IMR-90 (cell line): ENCODE data around the gene RAP2A. TPM values are rescaled to one million over a fixed set of nuclear protein-coding genes. Genes with fewer than 3 reads are reported as not detected.

Experiments used
- ATAC-seq: fragments of 200-7000 bp; cut with Tn5 transposase; 2 replicates; pipeline ENCODE4 v1.9.1; 2020; ENCODE audit warnings: low read depth, mild to moderate bottlenecking, moderate library complexity
- BruUV-seq: library from RNA; stranded (reverse); fragments of 400-500 nt; replicated peaks from 2 replicates; lab custom pipeline; 2021; lab: Mats Ljungman, UMichigan
- CTCF ChIA-PET: fragments of 300-600 bp; formaldehyde crosslinking; extraction: SDS; loops from one replicate; lab custom pipeline; 2021; ENCODE audit warnings: antibody characterized with exemption; lab: Yijun Ruan, JAX
- POLR2A ChIA-PET: fragments of 300-600 bp; sonication (Branson Sonifier 250); formaldehyde crosslinking; loops from one replicate; lab custom pipeline; 2022; ENCODE audit warnings: antibody characterized with exemption; ENCODE audit not compliant: unreplicated experiment; lab: Charles Lee
- DNase-seq: peaks from one replicate; pipeline ENCODE4 v3.0.0; 2013
- H2AFZ ChIP-seq: replicated peaks from 2 replicates; pipeline ENCODE3; 2013; ENCODE audit warnings: low read length, mild to moderate bottlenecking; ENCODE audit not compliant: poor library complexity
- H2AK5ac ChIP-seq: 2 replicates; pipeline ENCODE4 v1.6.1; 2013; ENCODE audit warnings: low read depth, low read length, inconsistent platforms
- H2AK9ac ChIP-seq: replicated peaks from 2 replicates; pipeline ENCODE3; 2013; ENCODE audit warnings: mild to moderate bottlenecking, low read depth, low read length, moderate library complexity; ENCODE audit not compliant: poor library complexity
- H2BK120ac ChIP-seq: 2 replicates; pipeline ENCODE4 v1.6.1; 2013; ENCODE audit warnings: low read depth, low read length, inconsistent platforms
- H2BK15ac ChIP-seq: 3 replicates; pipeline ENCODE4 v1.6.1; 2013; ENCODE audit warnings: low read depth, low read length, inconsistent platforms
- H2BK20ac ChIP-seq: 2 replicates; pipeline ENCODE4 v1.6.1; 2013; ENCODE audit warnings: low read depth, mild to moderate bottlenecking, inconsistent platforms, low read length, moderate library complexity
- H2BK5ac ChIP-seq: 2 replicates; pipeline ENCODE4 v1.6.1; 2013; ENCODE audit warnings: mild to moderate bottlenecking, low read depth, low read length, inconsistent platforms; ENCODE audit not compliant: poor library complexity, severe bottlenecking
- H3K14ac ChIP-seq: replicated peaks from 2 replicates; pipeline ENCODE4 v1.6.1; 2013; ENCODE audit warnings: low read depth, low read length, inconsistent platforms
- H3K18ac ChIP-seq: 2 replicates; pipeline ENCODE4 v1.6.1; 2013; ENCODE audit warnings: low read depth, low read length, control low read depth
- H3K23ac ChIP-seq: 2 replicates; pipeline ENCODE4 v1.6.1; 2013; ENCODE audit warnings: low read depth, low read length, inconsistent platforms
- H3K27ac ChIP-seq: 2 replicates; pipeline ENCODE4 v1.5.1; 2013; ENCODE audit warnings: mild to moderate bottlenecking, control low read depth, low read length; ENCODE audit not compliant: insufficient read depth
- H3K27me3 ChIP-seq: 2 replicates; pipeline ENCODE4 v1.6.1; 2013; ENCODE audit warnings: low read length; ENCODE audit not compliant: control insufficient read depth, insufficient read depth
- H3K36me3 ChIP-seq: 2 replicates; pipeline ENCODE4 v1.6.1; 2013; ENCODE audit warnings: low read length, mixed read lengths; ENCODE audit not compliant: control insufficient read depth, insufficient read depth
- H3K4ac ChIP-seq: 2 replicates; pipeline ENCODE4 v1.6.1; 2013; ENCODE audit warnings: low read depth, low read length, inconsistent platforms
- H3K4me1 ChIP-seq: 2 replicates; pipeline ENCODE4 v1.6.1; 2013; ENCODE audit warnings: low read length, mixed read lengths; ENCODE audit not compliant: control insufficient read depth, insufficient read depth
- H3K4me2 ChIP-seq: 2 replicates; pipeline ENCODE4 v1.6.1; 2013; ENCODE audit warnings: low read depth, mild to moderate bottlenecking, control low read depth, low read length, moderate library complexity
- H3K4me3 ChIP-seq: 2 replicates; pipeline ENCODE4 v1.5.1; 2013; ENCODE audit warnings: low read depth, mild to moderate bottlenecking, control low read depth, low read length, moderate library complexity; ENCODE audit not compliant: insufficient read depth
- H3K56ac ChIP-seq: 2 replicates; pipeline ENCODE4 v1.6.1; 2013; ENCODE audit warnings: low read length, inconsistent platforms; ENCODE audit not compliant: insufficient read depth; ENCODE audit errors: extremely low read depth
- H3K79me1 ChIP-seq, 2 experiments: 2 replicates each; pipeline ENCODE4 v1.6.1; 2013; ENCODE audit warnings: low read length in 2 of 2, inconsistent platforms in 1 of 2, low read depth in 1 of 2
- H3K9ac ChIP-seq: 2 replicates; pipeline ENCODE4 v1.6.1; 2013; ENCODE audit warnings: low read depth, low read length, control low read depth
- H3K9me1 ChIP-seq: 2 replicates; pipeline ENCODE4 v1.6.1; 2013; ENCODE audit warnings: low read length, inconsistent platforms; ENCODE audit not compliant: insufficient read depth
- H3K9me3 ChIP-seq: 2 replicates; pipeline ENCODE4 v1.6.1; 2013; ENCODE audit warnings: low read length; ENCODE audit not compliant: control insufficient read depth, insufficient read depth
- H4K20me1 ChIP-seq: 2 replicates; pipeline ENCODE4 v1.6.1; 2013; ENCODE audit warnings: low read length, inconsistent platforms; ENCODE audit not compliant: insufficient read depth
- H4K5ac ChIP-seq: 2 replicates; pipeline ENCODE4 v1.6.1; 2013; ENCODE audit warnings: mild to moderate bottlenecking, low read depth, low read length, control low read depth
- H4K8ac ChIP-seq, 2 experiments: 2 replicates each; pipeline ENCODE4 v1.6.1; 2013; ENCODE audit warnings: low read depth in 2 of 2, low read length in 2 of 2, control low read depth in 1 of 2, inconsistent platforms in 1 of 2
- H4K91ac ChIP-seq: 2 replicates; pipeline ENCODE4 v1.6.1; 2013; ENCODE audit warnings: low read depth, low read length, inconsistent platforms; ENCODE audit not compliant: insufficient read depth
- BHLHE40 ChIP-seq: fragments of 150-350 bp; IDR thresholded peaks from 2 replicates; pipeline ENCODE4 v1.6.1; 2016; ENCODE audit warnings: mild to moderate bottlenecking, low read depth, low read length
- CEBPB ChIP-seq: IDR thresholded peaks from 2 replicates; pipeline ENCODE4 v1.6.1; 2012; ENCODE audit warnings: low read depth, low read length, improper control_type of control experiment
- CHD1 ChIP-seq: IDR thresholded peaks from 2 replicates; pipeline ENCODE4 v1.6.1; 2012; ENCODE audit warnings: low read depth, low read length, improper control_type of control experiment
- FOS ChIP-seq: fragments of 150-350 bp; IDR thresholded peaks from 2 replicates; pipeline ENCODE4 v1.6.1; 2016; ENCODE audit warnings: low read depth, low read length
- MAFK ChIP-seq: IDR thresholded peaks from 2 replicates; pipeline ENCODE4 v1.6.1; 2012; ENCODE audit warnings: low read depth, low read length, improper control_type of control experiment
- MAZ ChIP-seq: IDR thresholded peaks from 2 replicates; pipeline ENCODE4 v1.6.1; 2012; ENCODE audit warnings: low read depth, mild to moderate bottlenecking, low read length, improper control_type of control experiment, moderate library complexity, borderline replicate concordance
- MXI1 ChIP-seq: IDR thresholded peaks from 2 replicates; pipeline ENCODE4 v1.6.1; 2012; ENCODE audit warnings: low read depth, mild to moderate bottlenecking, low read length, moderate library complexity, borderline replicate concordance
- NFE2L2 ChIP-seq: fragments of 150-350 bp; IDR thresholded peaks from 2 replicates; pipeline ENCODE4 v1.6.1; 2016; ENCODE audit warnings: low read depth, mild to moderate bottlenecking, low read length
- POLR2A ChIP-seq: IDR thresholded peaks from 2 replicates; pipeline ENCODE4 v1.6.1; 2012; ENCODE audit warnings: mild to moderate bottlenecking, low read depth, low read length
- RAD21 ChIP-seq: IDR thresholded peaks from 2 replicates; pipeline ENCODE4 v1.6.1; 2012; ENCODE audit warnings: low read length, improper control_type of control experiment
- RCOR1 ChIP-seq: IDR thresholded peaks from 2 replicates; pipeline ENCODE4 v1.6.1; 2012; ENCODE audit warnings: mild to moderate bottlenecking, low read length, improper control_type of control experiment; ENCODE audit not compliant: insufficient replicate concordance
- RFX5 ChIP-seq: IDR thresholded peaks from 2 replicates; pipeline ENCODE4 v1.8.0; 2012; ENCODE audit warnings: low read depth, mild to moderate bottlenecking, low read length, moderate library complexity
- SMC3 ChIP-seq: fragments of 150-350 bp; IDR thresholded peaks from 2 replicates; pipeline ENCODE4 v1.6.1; 2016; ENCODE audit warnings: low read depth, mild to moderate bottlenecking, antibody characterized with exemption, low read length, moderate library complexity
- WGBS, 2 experiments: methylation state at CpG; one replicate each; pipeline versions ENCODE4 v1.1.5 to v1.1.7; 2013; ENCODE audit warnings: missing lambda C conversion rate in 2 of 2; ENCODE audit not compliant: insufficient read length in 1 of 2; ENCODE audit errors: extremely low coverage in 2 of 2; 5-methylcytosine and 5-hydroxymethylcytosine counted together
- dilution Hi-C: fragments of 300-500 bp; cut with HindIII; formaldehyde crosslinking; loops from one replicate; pipeline ENCODE4 v1.14.3; 2018; ENCODE audit warnings: low sequenced_read_pairs; ENCODE audit not compliant: unreplicated experiment
- in situ Hi-C: fragments of 300-500 bp; cut with MboI; formaldehyde crosslinking; loops from 3 replicates; pipeline ENCODE4 v1.14.3; 2019; ENCODE audit warnings: low sequenced_read_pairs, inconsistent platforms, mixed read lengths
- intact Hi-C: fragments of 100-400 bp; cut with micrococcal nuclease; formaldehyde crosslinking; loops from 2 replicates; pipeline ENCODE4 v1.10.0; 2022
- polyA plus RNA-seq, 3 experiments: library from polyadenylated mRNA; depleted of rRNA; stranded (reverse); fragments of >200 nt; gene quantifications; 2 replicates each; pipeline ENCODE4 v1.2.3, GENCODE V29; 2012; ENCODE audit warnings: low replicate concordance in 1 of 3
- total RNA-seq: library from RNA; depleted of rRNA; stranded (reverse); fragments of >200 nt; gene quantifications from 2 replicates; pipeline ENCODE4 v1.2.3, GENCODE V29; 2012
- TF ChIP-seq, protein P1 (sequence below): fragments of 150-350 bp; IDR thresholded peaks from 2 replicates; pipeline ENCODE4 v1.6.1; 2016; ENCODE audit warnings: low read depth, mild to moderate bottlenecking, low read length, moderate library complexity, borderline replicate concordance
- TF ChIP-seq, protein P2 (sequence below): fragments of 150-350 bp; IDR thresholded peaks from 2 replicates; pipeline ENCODE4 v1.6.1; 2017; ENCODE audit warnings: mild to moderate bottlenecking, antibody characterized with exemption, low read length, low read depth

RAP2A gene
- total and polyA plus RNA-seq, 2 of the 4 experiments (the other 2 are of a cell fraction) = 6.4 to 21.0 TPM

DNA sequence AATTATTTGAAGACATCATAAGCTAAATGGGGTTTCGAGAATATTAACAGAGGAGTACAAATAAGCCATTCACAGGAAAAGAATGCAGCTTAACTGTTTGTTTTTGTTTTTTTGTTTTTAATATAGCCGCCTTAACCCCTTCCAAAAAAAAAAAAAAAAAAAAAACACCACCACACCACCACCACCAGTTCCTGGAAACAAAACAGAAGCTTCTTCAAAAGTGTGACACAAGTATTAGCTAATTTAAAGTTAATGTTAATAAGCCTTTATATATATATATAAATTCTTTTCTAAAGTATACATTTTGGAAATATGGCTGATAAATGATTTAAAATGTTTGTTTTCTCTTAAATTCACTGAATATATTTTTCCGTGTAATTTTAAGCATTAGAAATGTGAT is 1.4 kb downstream of the RAP2A start (continued):
- TF ChIP-seq NFE2L2 (no peak), RAD21 (no peak), MXI1 (no peak), BHLHE40 (no peak), RFX5 (no peak)

DNA sequence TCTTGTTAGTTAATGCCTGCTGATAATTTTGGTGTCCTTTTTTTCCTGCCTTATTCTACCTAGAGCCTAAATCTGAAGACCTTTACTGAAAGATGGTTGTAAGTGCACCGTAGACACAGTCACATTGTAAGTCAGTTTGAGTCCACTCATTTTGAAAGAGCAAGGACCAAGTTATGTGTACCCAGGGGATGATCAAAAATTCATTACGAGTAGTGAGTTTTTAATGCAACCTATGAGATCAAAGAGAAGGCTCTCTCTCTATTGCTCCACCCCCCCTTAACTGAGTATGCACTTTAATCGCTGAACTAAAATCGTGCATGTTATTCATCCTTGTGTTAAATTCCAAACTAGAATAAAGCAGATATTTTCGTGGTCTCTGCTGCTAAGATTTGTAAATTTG is 1.8 kb downstream of the RAP2A start:
- Histone ChIP-seq H3K4me3 (peak overlapping the region; percentile 70), H4K5ac (no peak overlapping the region), H2AK5ac (no peak overlapping the region), H4K91ac (no peak overlapping the region), H3K4ac (no peak overlapping the region), H3K56ac (no peak overlapping the region), H2BK15ac (no peak overlapping the region), H3K27me3 (no peaks in the 10 kb centered on the region), H3K23ac (peak overlapping the region; percentile 29; the same call in 1 of the 2 replicates), H3K9ac (peak overlapping the region; percentile 55; the same call in 1 of the 2 replicates), H3K9me1 (peaks cover 5% of the 10 kb centered on the region; the same call in 1 of the 2 replicates), H2BK5ac (peak overlapping the region; percentile 32), H4K20me1 (peaks cover 13% of the 10 kb centered on the region), H2AK9ac (no peak overlapping the region), H3K4me1 (peaks cover 4% of the 10 kb centered on the region; the same call in 1 of the 2 replicates), H3K27ac (peak overlapping the region; percentile 5; the same call in 1 of the 2 replicates), H3K79me1 (peaks cover 22 to 51% of the 10 kb centered on the region in 2 experiments), H2AFZ (no peak overlapping the region), H3K18ac (no peak overlapping the region), H3K9me3 (no peaks in the 10 kb centered on the region), H2BK120ac (no peak overlapping the region), H3K36me3 (no peaks in the 10 kb centered on the region), H3K4me2 (peak overlapping the region; percentile 92), H4K8ac (no peak overlapping the region), H2BK20ac (no peak overlapping the region), H3K14ac (peak overlapping the region; percentile 87)
- POLR2A ChIA-PET = interaction anchor here (0.6 kb wide), 1 partner anchor 1382 kb away, joined by 12 read pairs; no protein-coding TSS in a partner anchor
- TF ChIP-seq CHD1 = no peak
- TF ChIP-seq FOS = no peak
- no peak for TF ChIP-seq CEBPB
- TF ChIP-seq NFE2L2 = no peak
- TF ChIP-seq MAZ = no peak
- TF ChIP-seq RFX5 = no peak
- TF ChIP-seq SMC3 = no peak
- no peak for TF ChIP-seq MXI1
- no peak for TF ChIP-seq MAFK
- TF ChIP-seq POLR2A = no peak
- no peak for TF ChIP-seq RCOR1
- TF ChIP-seq, protein P1, sequence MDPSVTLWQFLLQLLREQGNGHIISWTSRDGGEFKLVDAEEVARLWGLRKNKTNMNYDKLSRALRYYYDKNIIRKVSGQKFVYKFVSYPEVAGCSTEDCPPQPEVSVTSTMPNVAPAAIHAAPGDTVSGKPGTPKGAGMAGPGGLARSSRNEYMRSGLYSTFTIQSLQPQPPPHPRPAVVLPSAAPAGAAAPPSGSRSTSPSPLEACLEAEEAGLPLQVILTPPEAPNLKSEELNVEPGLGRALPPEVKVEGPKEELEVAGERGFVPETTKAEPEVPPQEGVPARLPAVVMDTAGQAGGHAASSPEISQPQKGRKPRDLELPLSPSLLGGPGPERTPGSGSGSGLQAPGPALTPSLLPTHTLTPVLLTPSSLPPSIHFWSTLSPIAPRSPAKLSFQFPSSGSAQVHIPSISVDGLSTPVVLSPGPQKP = no peak
- TF ChIP-seq, protein P2, sequence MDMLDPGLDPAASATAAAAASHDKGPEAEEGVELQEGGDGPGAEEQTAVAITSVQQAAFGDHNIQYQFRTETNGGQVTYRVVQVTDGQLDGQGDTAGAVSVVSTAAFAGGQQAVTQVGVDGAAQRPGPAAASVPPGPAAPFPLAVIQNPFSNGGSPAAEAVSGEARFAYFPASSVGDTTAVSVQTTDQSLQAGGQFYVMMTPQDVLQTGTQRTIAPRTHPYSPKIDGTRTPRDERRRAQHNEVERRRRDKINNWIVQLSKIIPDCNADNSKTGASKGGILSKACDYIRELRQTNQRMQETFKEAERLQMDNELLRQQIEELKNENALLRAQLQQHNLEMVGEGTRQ = no peak
- ATAC-seq = no peak
- no CpG with 5 or more reads among the region's 5 CpGs for WGBS, 2 experiments
- DNase-seq = no peak
- no TSS peak for BruUV-seq
- CTCF ChIA-PET = no interaction called here
- dilution Hi-C loops = no loop called here
- in situ Hi-C loops = no loop called here
- intact Hi-C loops = loop anchor here (1.0 to 10.0 kb wide), 5 partner anchors 109 to 365 kb away; no protein-coding TSS in a partner anchor
